HepG2 (cell line): ENCODE data around the gene PSMD5. TPM values are rescaled to one million over a fixed set of nuclear protein-coding genes. Genes with fewer than 3 reads are reported as not detected.

Experiments
- CEBPG ChIP-seq: IDR thresholded peaks from 2 replicates; pipeline ENCODE4 v1.6.1; 2016
- NFRKB ChIP-seq: fragments of 450-650 bp; IDR thresholded peaks from 2 replicates; pipeline ENCODE4 v1.6.1; 2017
- REPIN1 ChIP-seq: sonication (generic); formaldehyde crosslinking; IDR thresholded peaks from 2 replicates; pipeline ENCODE4 v1.8.0; 2022; ENCODE audit warnings: missing genetic modification reagents, low read depth, mild to moderate bottlenecking, borderline replicate concordance
- REXO4 ChIP-seq: sonication (generic); formaldehyde crosslinking; IDR thresholded peaks from 2 replicates; pipeline ENCODE4 v1.8.0; 2022; ENCODE audit warnings: missing genetic modification reagents, mild to moderate bottlenecking, borderline replicate concordance
- ZBTB42 ChIP-seq: sonication (generic); formaldehyde crosslinking; IDR thresholded peaks from 2 replicates; pipeline ENCODE4 v1.5.0; 2020; ENCODE audit warnings: mild to moderate bottlenecking, missing genetic modification reagents
- ZFP1 ChIP-seq: IDR thresholded peaks from 2 replicates; pipeline ENCODE4 v1.6.1; 2016
- ZFP82 ChIP-seq: sonication (generic); formaldehyde crosslinking; IDR thresholded peaks from 2 replicates; pipeline ENCODE4 v1.5.1; 2020; ENCODE audit warnings: mild to moderate bottlenecking, missing genetic modification reagents, borderline replicate concordance
- ZNF3 ChIP-seq: IDR thresholded peaks from 2 replicates; pipeline ENCODE4 v1.7.0; 2017; ENCODE audit warnings: inconsistent platforms
- ZNF567 ChIP-seq: sonication (generic); formaldehyde crosslinking; IDR thresholded peaks from 2 replicates; pipeline ENCODE4 v1.8.1; 2023; ENCODE audit warnings: mild to moderate bottlenecking, missing genetic modification reagents, borderline replicate concordance
- ZNF75D ChIP-seq: sonication (generic); formaldehyde crosslinking; IDR thresholded peaks from 2 replicates; pipeline ENCODE4 v1.8.1; 2023; ENCODE audit warnings: missing genetic modification reagents, mild to moderate bottlenecking, borderline replicate concordance
- polyA plus RNA-seq, 8 experiments: library from polyadenylated mRNA; depleted of rRNA in 3 of 8; stranded (reverse) in 7 of 8; unstranded in 1 of 8; fragments of >200 nt; fragmentation: Illumina TruSeq in 4 of 8; extraction: Trizol in 4 of 8; gene quantifications; 2 replicates each; pipeline versions ENCODE4 v1.2.1 to v1.2.3, GENCODE V29; 2011 to 2016; ENCODE audit warnings: low read depth in 4 of 8, missing spikeins in 1 of 8, mixed read lengths in 1 of 8; ENCODE audit not compliant: insufficient read depth in 1 of 8
- total RNA-seq, 5 experiments: library from RNA; depleted of rRNA; stranded (reverse); fragments of >200 nt; fragmentation: Illumina TruSeq; extraction: Trizol; gene quantifications; 2 replicates each; pipeline ENCODE4 v1.2.3, GENCODE V29; 2016; ENCODE audit warnings: low read depth in 1 of 5
- TF ChIP-seq, protein P1 (sequence below): sonication (generic); formaldehyde crosslinking; IDR thresholded peaks from one replicate; pipeline ENCODE4 v1.5.1; 2020; ENCODE audit warnings: mild to moderate bottlenecking, missing genetic modification reagents; ENCODE audit errors: not compliant biosample characterization
- TF ChIP-seq, protein P2 (sequence below): sonication (generic); formaldehyde crosslinking; IDR thresholded peaks from 2 replicates; pipeline ENCODE4 v1.4.0; 2020; ENCODE audit warnings: missing genetic modification reagents
- TF ChIP-seq, protein P3 (sequence below): sonication (generic); formaldehyde crosslinking; IDR thresholded peaks from 2 replicates; pipeline ENCODE4 v1.8.1; 2023; ENCODE audit warnings: missing genetic modification reagents, mild to moderate bottlenecking, borderline replicate concordance
- TF ChIP-seq, protein P4 (sequence below): sonication (generic); formaldehyde crosslinking; IDR thresholded peaks from 2 replicates; pipeline ENCODE4 v1.9.0; 2022; ENCODE audit warnings: low read depth, missing genetic modification reagents
- TF ChIP-seq, protein P5 (sequence below): sonication (generic); formaldehyde crosslinking; IDR thresholded peaks from 2 replicates; pipeline ENCODE4 v1.8.1; 2023; ENCODE audit warnings: missing genetic modification reagents, inconsistent platforms, borderline replicate concordance

Gene PSMD5
- total and polyA plus RNA-seq, 2 of the 13 experiments (the other 11 are each of a cell fraction or from before 2014, with no cell fraction given), result 12.7 to 18.1 TPM

DNA sequence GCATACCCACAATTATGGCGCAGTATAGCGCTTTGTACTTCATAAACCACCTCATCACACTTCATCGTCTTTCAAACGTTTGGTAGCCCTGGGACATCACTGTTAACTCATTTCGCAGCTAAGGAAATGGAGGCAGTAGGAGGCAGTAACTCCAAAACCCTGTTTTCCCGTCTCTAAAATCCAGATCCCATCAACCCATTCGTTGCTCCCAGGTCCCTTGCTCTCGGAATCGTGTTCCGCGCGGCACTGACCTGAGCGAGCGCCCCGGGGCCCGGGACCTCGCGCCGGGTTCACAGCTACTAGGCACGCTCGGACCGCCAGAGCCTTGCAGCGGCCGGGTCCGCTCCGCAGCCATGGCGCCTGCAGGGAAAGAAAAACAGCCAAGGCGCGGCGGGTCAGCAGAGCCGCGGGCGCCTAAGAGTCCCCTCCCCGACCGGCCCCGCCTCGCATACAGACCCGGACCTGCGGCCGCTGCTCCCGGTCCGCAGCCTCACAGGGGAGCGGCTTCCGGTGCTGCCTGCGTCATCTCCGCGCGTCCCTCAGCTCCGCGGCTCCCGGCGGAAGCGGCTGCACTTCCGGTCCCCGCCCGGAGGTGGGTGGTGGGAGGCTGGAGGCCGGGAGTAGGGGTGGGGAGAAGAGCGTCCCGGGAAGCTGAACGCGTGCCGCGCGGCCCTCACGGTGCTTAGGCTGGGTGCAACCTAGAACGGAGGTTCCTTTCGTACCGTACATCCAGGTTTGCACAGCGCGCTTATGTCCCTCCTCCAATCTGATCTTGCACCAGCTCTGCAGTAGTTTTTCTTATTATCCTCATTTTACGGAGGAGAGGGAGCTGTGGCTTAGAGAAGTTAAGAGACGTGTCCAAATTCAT, 49.6 kb downstream of the PSMD5 start, which contains the start of gene FBXW2 (continued):
- TF ChIP-seq, protein P1, sequence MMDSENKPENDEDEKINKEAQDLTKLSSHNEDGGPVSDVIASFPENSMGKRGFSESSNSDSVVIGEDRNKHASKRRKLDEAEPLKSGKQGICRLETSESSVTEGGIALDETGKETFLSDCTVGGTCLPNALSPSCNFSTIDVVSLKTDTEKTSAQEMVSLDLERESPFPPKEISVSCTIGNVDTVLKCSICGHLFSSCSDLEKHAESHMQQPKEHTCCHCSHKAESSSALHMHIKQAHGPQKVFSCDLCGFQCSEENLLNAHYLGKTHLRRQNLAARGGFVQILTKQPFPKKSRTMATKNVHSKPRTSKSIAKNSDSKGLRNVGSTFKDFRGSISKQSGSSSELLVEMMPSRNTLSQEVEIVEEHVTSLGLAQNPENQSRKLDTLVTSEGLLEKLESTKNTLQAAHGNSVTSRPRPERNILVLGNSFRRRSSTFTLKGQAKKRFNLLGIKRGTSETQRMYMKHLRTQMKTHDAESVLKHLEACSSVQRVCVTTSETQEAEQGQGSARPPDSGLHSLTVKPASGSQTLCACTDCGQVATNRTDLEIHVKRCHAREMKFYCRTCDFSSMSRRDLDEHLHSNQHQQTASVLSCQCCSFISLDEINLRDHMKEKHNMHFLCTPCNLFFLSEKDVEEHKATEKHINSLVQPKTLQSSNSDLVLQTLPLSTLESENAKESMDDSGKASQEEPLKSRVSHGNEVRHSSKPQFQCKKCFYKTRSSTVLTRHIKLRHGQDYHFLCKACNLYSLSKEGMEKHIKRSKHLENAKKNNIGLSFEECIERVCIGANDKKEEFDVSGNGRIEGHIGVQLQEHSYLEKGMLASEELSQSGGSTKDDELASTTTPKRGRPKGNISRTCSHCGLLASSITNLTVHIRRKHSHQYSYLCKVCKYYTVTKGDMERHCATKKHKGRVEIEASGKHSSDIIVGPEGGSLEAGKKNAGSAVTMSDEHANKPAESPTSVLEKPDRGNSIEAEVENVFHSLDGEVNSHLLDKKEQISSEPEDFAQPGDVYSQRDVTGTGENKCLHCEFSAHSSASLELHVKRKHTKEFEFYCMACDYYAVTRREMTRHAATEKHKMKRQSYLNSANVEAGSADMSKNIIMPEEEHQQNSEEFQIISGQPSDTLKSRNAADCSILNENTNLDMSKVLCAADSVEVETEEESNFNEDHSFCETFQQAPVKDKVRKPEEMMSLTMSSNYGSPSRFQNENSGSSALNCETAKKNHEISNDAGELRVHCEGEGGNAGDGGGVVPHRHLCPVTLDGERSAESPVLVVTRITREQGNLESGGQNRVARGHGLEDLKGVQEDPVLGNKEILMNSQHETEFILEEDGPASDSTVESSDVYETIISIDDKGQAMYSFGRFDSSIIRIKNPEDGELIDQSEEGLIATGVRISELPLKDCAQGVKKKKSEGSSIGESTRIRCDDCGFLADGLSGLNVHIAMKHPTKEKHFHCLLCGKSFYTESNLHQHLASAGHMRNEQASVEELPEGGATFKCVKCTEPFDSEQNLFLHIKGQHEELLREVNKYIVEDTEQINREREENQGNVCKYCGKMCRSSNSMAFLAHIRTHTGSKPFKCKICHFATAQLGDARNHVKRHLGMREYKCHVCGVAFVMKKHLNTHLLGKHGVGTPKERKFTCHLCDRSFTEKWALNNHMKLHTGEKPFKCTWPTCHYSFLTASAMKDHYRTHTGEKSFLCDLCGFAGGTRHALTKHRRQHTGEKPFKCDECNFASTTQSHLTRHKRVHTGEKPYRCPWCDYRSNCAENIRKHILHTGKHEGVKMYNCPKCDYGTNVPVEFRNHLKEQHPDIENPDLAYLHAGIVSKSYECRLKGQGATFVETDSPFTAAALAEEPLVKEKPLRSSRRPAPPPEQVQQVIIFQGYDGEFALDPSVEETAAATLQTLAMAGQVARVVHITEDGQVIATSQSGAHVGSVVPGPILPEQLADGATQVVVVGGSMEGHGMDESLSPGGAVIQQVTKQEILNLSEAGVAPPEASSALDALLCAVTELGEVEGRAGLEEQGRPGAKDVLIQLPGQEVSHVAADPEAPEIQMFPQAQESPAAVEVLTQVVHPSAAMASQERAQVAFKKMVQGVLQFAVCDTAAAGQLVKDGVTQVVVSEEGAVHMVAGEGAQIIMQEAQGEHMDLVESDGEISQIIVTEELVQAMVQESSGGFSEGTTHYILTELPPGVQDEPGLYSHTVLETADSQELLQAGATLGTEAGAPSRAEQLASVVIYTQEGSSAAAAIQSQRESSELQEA, result peak; percentile 66
- TF ChIP-seq ZNF3 (CRISPR knock-in tag) (no peak), ZFP82 (CRISPR knock-in tag) (0 out of 2 replicates have a peak, but pooled peaks have one; percentile 21), ZFP1 (CRISPR knock-in tag) (peak; percentile 47; the same call in 1 of the 2 replicates), NFRKB (no peak), REXO4 (CRISPR knock-in tag) (no peak), ZNF567 (CRISPR knock-in tag) (no peak), REPIN1 (CRISPR knock-in tag) (peak; percentile 86), CEBPG (CRISPR knock-in tag) (peak; percentile 30), ZBTB42 (CRISPR knock-in tag) (no peak), ZNF75D (CRISPR knock-in tag) (no peak)
- TF ChIP-seq, protein P2, sequence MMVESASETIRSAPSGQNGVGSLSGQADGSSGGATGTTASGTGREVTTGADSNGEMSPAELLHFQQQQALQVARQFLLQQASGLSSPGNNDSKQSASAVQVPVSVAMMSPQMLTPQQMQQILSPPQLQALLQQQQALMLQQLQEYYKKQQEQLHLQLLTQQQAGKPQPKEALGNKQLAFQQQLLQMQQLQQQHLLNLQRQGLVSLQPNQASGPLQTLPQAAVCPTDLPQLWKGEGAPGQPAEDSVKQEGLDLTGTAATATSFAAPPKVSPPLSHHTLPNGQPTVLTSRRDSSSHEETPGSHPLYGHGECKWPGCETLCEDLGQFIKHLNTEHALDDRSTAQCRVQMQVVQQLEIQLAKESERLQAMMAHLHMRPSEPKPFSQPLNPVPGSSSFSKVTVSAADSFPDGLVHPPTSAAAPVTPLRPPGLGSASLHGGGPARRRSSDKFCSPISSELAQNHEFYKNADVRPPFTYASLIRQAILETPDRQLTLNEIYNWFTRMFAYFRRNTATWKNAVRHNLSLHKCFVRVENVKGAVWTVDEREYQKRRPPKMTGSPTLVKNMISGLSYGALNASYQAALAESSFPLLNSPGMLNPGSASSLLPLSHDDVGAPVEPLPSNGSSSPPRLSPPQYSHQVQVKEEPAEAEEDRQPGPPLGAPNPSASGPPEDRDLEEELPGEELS (CRISPR knock-in tag), result peak; percentile 59; the same call in 1 of the 2 replicates
- TF ChIP-seq, protein P3, sequence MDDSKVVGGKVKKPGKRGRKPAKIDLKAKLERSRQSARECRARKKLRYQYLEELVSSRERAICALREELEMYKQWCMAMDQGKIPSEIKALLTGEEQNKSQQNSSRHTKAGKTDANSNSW, result peak; percentile 90; the same call in 1 of the 2 replicates
- TF ChIP-seq, protein P4, sequence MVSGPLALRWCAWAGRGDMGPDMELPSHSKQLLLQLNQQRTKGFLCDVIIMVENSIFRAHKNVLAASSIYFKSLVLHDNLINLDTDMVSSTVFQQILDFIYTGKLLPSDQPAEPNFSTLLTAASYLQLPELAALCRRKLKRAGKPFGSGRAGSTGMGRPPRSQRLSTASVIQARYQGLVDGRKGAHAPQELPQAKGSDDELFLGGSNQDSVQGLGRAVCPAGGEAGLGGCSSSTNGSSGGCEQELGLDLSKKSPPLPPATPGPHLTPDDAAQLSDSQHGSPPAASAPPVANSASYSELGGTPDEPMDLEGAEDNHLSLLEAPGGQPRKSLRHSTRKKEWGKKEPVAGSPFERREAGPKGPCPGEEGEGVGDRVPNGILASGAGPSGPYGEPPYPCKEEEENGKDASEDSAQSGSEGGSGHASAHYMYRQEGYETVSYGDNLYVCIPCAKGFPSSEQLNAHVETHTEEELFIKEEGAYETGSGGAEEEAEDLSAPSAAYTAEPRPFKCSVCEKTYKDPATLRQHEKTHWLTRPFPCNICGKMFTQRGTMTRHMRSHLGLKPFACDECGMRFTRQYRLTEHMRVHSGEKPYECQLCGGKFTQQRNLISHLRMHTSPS (CRISPR knock-in tag), result no peak
- TF ChIP-seq, protein P5, sequence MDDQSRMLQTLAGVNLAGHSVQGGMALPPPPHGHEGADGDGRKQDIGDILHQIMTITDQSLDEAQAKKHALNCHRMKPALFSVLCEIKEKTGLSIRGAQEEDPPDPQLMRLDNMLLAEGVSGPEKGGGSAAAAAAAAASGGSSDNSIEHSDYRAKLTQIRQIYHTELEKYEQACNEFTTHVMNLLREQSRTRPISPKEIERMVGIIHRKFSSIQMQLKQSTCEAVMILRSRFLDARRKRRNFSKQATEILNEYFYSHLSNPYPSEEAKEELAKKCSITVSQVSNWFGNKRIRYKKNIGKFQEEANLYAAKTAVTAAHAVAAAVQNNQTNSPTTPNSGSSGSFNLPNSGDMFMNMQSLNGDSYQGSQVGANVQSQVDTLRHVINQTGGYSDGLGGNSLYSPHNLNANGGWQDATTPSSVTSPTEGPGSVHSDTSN (CRISPR knock-in tag), result peak; percentile 78; the same call in 1 of the 2 replicates
